ENCODE results near the gene SST. TPM values are rescaled to one million over a fixed set of nuclear protein-coding genes. Genes with fewer than 3 reads are reported as not detected.

Gene SST
- total RNA-seq, 1 experiment from 2014 or later = not detected

DNA sequence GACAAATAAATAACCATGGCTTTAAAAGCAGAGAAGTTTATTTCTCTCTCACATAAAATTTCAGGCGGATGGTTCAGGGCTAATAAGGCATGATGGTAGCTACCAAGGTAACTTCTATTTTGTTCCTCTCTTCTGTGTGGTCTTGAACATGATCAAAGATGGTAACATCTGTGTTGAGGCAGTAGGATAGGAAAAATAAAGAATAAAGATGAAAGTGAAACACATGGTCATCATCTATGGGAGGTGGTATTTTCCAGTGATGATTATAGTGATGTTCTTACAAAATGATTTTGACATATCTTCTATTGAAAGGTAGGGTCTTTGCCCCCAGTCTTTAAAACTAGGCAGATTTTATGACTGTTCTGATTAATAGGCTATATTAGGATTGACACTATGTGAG lies 14.2 kb upstream of the SST start:
- ATAC-seq = no peak

More for the DNA sequence above, 14.2 kb upstream of the SST start:
- Histone ChIP-seq H4K20me1 (ENCODE audit: insufficient read depth) (no peaks in the 10 kb centered on the region), H3K4me1 (ENCODE audit: control insufficient read depth in 1 of 2, insufficient read depth in 2 of 2, low read length in 2 of 2) (no peaks in the 10 kb centered on the region), H3K4me3 (replicated peaks in 1 of 2; ENCODE audit: low read depth in 1 of 2, low read length in 2 of 2) (no peak overlapping the region), H3K79me2 (ENCODE audit: insufficient read depth, low read length) (no peaks in the 10 kb centered on the region), H3K9me2 (ENCODE audit: insufficient read depth) (no peaks in the 10 kb centered on the region), H3K9ac (ENCODE audit: low read length) (no peak overlapping the region), H3K27ac (ENCODE audit: low read depth, low read length) (no peak overlapping the region), H3K4me2 (ENCODE audit: low read length) (no peak overlapping the region), H3K9me3 (ENCODE audit: control insufficient read depth in 1 of 2, insufficient read depth in 1 of 2, low read depth in 1 of 2, low read length in 2 of 2) (no peaks in the 10 kb centered on the region; a peak in 1 of 4 replicates), H2AFZ (ENCODE audit: low read depth, low read length, poor library complexity, severe bottlenecking) (no peak overlapping the region), H3K27me3 (ENCODE audit: insufficient read depth, low read length) (no peaks in the 10 kb centered on the region), H3K36me3 (ENCODE audit: control insufficient read depth in 1 of 2, insufficient read depth in 2 of 2, low read length in 2 of 2) (no peaks in the 10 kb centered on the region)
- intact Hi-C loops (cut with micrococcal nuclease) = no loop called here
- RAD21 ChIA-PET (ENCODE audit: low non-redundant PET in 1 of 2, low total read pairs in 2 of 2, uncharacterized antibody in 2 of 2, unreplicated experiment in 2 of 2) = no interaction called here
- POLR2A ChIA-PET = no interaction called here
- DNase-seq (ENCODE audit: low read depth, low spot score) = no peak
- CTCF ChIA-PET = interaction anchor here (1.3 to 9.6 kb wide), 3 partner anchors 24 to 1269 kb away, joined by 3 to 472 read pairs (median 3); no protein-coding TSS in a partner anchor
- no peak for TF ChIP-seq ELF1 (IDR thresholded peaks at IDR 0.05; ENCODE audit: borderline replicate concordance, low read depth)
- TF ChIP-seq YY1 (IDR thresholded peaks at IDR 0.05; ENCODE audit: extremely low read depth, insufficient replicate concordance, low read depth, low read length) = no peak
- no peak for TF ChIP-seq POLR2AphosphoS5 (IDR thresholded peaks at IDR 0.05; ENCODE audit: low read depth, low read length)
- no peak for TF ChIP-seq CBX3 (IDR thresholded peaks at IDR 0.05; ENCODE audit: low read depth)
- no peak for TF ChIP-seq ZNF274 (IDR thresholded peaks at IDR 0.05; ENCODE audit: low read depth, low read length)
- TF ChIP-seq POLR2A (IDR thresholded peaks at IDR 0.05; ENCODE audit: borderline replicate concordance, extremely low read depth, insufficient read depth, insufficient read length) = no peak
- TF ChIP-seq RAD21 (IDR thresholded peaks at IDR 0.05; ENCODE audit: low read depth) = no peak
- no peak for TF ChIP-seq JUND (IDR thresholded peaks at IDR 0.05)
- TF ChIP-seq, protein P1, sequence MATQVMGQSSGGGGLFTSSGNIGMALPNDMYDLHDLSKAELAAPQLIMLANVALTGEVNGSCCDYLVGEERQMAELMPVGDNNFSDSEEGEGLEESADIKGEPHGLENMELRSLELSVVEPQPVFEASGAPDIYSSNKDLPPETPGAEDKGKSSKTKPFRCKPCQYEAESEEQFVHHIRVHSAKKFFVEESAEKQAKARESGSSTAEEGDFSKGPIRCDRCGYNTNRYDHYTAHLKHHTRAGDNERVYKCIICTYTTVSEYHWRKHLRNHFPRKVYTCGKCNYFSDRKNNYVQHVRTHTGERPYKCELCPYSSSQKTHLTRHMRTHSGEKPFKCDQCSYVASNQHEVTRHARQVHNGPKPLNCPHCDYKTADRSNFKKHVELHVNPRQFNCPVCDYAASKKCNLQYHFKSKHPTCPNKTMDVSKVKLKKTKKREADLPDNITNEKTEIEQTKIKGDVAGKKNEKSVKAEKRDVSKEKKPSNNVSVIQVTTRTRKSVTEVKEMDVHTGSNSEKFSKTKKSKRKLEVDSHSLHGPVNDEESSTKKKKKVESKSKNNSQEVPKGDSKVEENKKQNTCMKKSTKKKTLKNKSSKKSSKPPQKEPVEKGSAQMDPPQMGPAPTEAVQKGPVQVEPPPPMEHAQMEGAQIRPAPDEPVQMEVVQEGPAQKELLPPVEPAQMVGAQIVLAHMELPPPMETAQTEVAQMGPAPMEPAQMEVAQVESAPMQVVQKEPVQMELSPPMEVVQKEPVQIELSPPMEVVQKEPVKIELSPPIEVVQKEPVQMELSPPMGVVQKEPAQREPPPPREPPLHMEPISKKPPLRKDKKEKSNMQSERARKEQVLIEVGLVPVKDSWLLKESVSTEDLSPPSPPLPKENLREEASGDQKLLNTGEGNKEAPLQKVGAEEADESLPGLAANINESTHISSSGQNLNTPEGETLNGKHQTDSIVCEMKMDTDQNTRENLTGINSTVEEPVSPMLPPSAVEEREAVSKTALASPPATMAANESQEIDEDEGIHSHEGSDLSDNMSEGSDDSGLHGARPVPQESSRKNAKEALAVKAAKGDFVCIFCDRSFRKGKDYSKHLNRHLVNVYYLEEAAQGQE (IDR thresholded peaks at IDR 0.05; ENCODE audit: low read depth) = no peak
- TF ChIP-seq, protein P2, sequence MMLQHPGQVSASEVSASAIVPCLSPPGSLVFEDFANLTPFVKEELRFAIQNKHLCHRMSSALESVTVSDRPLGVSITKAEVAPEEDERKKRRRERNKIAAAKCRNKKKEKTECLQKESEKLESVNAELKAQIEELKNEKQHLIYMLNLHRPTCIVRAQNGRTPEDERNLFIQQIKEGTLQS (IDR thresholded peaks at IDR 0.05) = no peak
- no peak for TF ChIP-seq SIN3A (IDR thresholded peaks at IDR 0.05; ENCODE audit: low read depth)
- TF ChIP-seq, protein P3, sequence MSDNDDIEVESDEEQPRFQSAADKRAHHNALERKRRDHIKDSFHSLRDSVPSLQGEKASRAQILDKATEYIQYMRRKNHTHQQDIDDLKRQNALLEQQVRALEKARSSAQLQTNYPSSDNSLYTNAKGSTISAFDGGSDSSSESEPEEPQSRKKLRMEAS (IDR thresholded peaks at IDR 0.05) = no peak
- no peak for TF ChIP-seq ZFX (IDR thresholded peaks at IDR 0.05)
- TF ChIP-seq EZH2 (IDR thresholded peaks at IDR 0.05) = no peak
- TF ChIP-seq FOSL1 (IDR thresholded peaks at IDR 0.05; ENCODE audit: low read depth) = no peak
- TF ChIP-seq, protein P4, sequence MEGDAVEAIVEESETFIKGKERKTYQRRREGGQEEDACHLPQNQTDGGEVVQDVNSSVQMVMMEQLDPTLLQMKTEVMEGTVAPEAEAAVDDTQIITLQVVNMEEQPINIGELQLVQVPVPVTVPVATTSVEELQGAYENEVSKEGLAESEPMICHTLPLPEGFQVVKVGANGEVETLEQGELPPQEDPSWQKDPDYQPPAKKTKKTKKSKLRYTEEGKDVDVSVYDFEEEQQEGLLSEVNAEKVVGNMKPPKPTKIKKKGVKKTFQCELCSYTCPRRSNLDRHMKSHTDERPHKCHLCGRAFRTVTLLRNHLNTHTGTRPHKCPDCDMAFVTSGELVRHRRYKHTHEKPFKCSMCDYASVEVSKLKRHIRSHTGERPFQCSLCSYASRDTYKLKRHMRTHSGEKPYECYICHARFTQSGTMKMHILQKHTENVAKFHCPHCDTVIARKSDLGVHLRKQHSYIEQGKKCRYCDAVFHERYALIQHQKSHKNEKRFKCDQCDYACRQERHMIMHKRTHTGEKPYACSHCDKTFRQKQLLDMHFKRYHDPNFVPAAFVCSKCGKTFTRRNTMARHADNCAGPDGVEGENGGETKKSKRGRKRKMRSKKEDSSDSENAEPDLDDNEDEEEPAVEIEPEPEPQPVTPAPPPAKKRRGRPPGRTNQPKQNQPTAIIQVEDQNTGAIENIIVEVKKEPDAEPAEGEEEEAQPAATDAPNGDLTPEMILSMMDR (IDR thresholded peaks at IDR 0.05 in 2 of 3, conservative IDR thresholded peaks at IDR 0.05 in 1 of 3; ENCODE audit: borderline replicate concordance in 1 of 3, insufficient read depth in 1 of 3, low read depth in 2 of 3, low read length in 2 of 3) = no peak
- no peak for TF ChIP-seq CEBPB (IDR thresholded peaks at IDR 0.05; ENCODE audit: low read depth)
- TF ChIP-seq EGR1 (IDR thresholded peaks at IDR 0.05; ENCODE audit: low read depth) = no peak
- no peak for TF ChIP-seq SP1 (IDR thresholded peaks at IDR 0.05; ENCODE audit: low read depth)
- TF ChIP-seq, protein P5, sequence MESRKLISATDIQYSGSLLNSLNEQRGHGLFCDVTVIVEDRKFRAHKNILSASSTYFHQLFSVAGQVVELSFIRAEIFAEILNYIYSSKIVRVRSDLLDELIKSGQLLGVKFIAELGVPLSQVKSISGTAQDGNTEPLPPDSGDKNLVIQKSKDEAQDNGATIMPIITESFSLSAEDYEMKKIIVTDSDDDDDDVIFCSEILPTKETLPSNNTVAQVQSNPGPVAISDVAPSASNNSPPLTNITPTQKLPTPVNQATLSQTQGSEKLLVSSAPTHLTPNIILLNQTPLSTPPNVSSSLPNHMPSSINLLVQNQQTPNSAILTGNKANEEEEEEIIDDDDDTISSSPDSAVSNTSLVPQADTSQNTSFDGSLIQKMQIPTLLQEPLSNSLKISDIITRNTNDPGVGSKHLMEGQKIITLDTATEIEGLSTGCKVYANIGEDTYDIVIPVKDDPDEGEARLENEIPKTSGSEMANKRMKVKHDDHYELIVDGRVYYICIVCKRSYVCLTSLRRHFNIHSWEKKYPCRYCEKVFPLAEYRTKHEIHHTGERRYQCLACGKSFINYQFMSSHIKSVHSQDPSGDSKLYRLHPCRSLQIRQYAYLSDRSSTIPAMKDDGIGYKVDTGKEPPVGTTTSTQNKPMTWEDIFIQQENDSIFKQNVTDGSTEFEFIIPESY (IDR thresholded peaks at IDR 0.05; ENCODE audit: extremely low read depth, insufficient replicate concordance, low read length) = no peak
- no TSS peak for BruUV-seq (replicated peaks)
